SH-SY5Y (cell line): ENCODE data around the gene HAPLN3.

Experiments used
- GATA2 ChIP-seq: IDR thresholded peaks from 2 replicates; pipeline ENCODE4 v1.6.1; 2011; ENCODE audit warnings: mild to moderate bottlenecking, low read depth, low read length
- GATA3 ChIP-seq: IDR thresholded peaks from 2 replicates; pipeline ENCODE4 v1.6.1; 2011; ENCODE audit warnings: low read depth, mild to moderate bottlenecking, low read length, moderate library complexity

GRCh38 chr15:88904257-88904623 is 8.9 kb upstream of the HAPLN3 start:
- TF ChIP-seq GATA3 (no peak), GATA2 (no peak)
